Loucy (cell line): ENCODE data around the gene TMEM131.

Source experiments
- H2AFZ ChIP-seq: fragments of 200-600 bp; sonication (generic); 2 replicates; pipeline ENCODE4 v1.6.0; 2016; ENCODE audit warnings: antibody characterized with exemption, mild to moderate bottlenecking, low read length, moderate library complexity
- H3F3A ChIP-seq: fragments of 200-600 bp; 2 replicates; pipeline ENCODE4 v1.6.0; 2016; ENCODE audit warnings: antibody characterized with exemption, low read depth, mild to moderate bottlenecking
- H3K27me3 ChIP-seq: fragments of 200-600 bp; sonication (generic); 2 replicates; pipeline ENCODE4 v1.6.1; 2014; ENCODE audit warnings: low read length, mild to moderate bottlenecking; ENCODE audit not compliant: insufficient read depth, poor library complexity, severe bottlenecking
- H3K36me3 ChIP-seq: fragments of 200-600 bp; sonication (generic); 2 replicates; pipeline ENCODE4 v1.6.1; 2016; ENCODE audit warnings: low read length; ENCODE audit not compliant: insufficient read depth
- H3K4me1 ChIP-seq: fragments of 200-600 bp; sonication (generic); 2 replicates; pipeline ENCODE4 v1.5.1; 2014; ENCODE audit warnings: low read length, mild to moderate bottlenecking; ENCODE audit not compliant: insufficient read depth, poor library complexity, severe bottlenecking
- H3K4me2 ChIP-seq: fragments of 200-600 bp; sonication (generic); 2 replicates; pipeline ENCODE4 v1.6.0; 2014; ENCODE audit warnings: antibody characterized with exemption, low read length, low read depth, mild to moderate bottlenecking; ENCODE audit not compliant: poor library complexity, severe bottlenecking
- H3K4me3 ChIP-seq: fragments of 200-600 bp; sonication (generic); 2 replicates; pipeline ENCODE4 v1.5.1; 2014; ENCODE audit warnings: low read length, mild to moderate bottlenecking, mixed read lengths; ENCODE audit not compliant: poor library complexity, severe bottlenecking
- H3K79me2 ChIP-seq: fragments of 200-600 bp; sonication (generic); 2 replicates; pipeline ENCODE4 v1.6.1; 2014; ENCODE audit warnings: low read length; ENCODE audit not compliant: insufficient read depth
- H3K9ac ChIP-seq: fragments of 200-600 bp; sonication (generic); 2 replicates; pipeline ENCODE4 v1.6.0; 2014; ENCODE audit warnings: mild to moderate bottlenecking, low read depth, low read length, moderate library complexity; ENCODE audit not compliant: poor library complexity, severe bottlenecking
- H3K9me2 ChIP-seq: fragments of 200-600 bp; sonication (generic); replicated peaks from 2 replicates; pipeline ENCODE4 v1.6.1; 2016; ENCODE audit warnings: low read depth, low read length, mixed read lengths
- H3K9me3 ChIP-seq: fragments of 200-600 bp; sonication (generic); 2 replicates; pipeline ENCODE4 v1.6.1; 2014; ENCODE audit warnings: mild to moderate bottlenecking, antibody characterized with exemption, low read length, low read depth; ENCODE audit not compliant: insufficient read depth
- H4K20me1 ChIP-seq: fragments of 200-600 bp; sonication (generic); 2 replicates; pipeline ENCODE4 v1.6.0; 2014; ENCODE audit warnings: antibody characterized with exemption, low read length, mild to moderate bottlenecking; ENCODE audit not compliant: insufficient read depth, poor library complexity, severe bottlenecking
- EZH2phosphoT487 ChIP-seq: fragments of 200-600 bp; IDR thresholded peaks from 2 replicates; pipeline ENCODE4 v1.6.1; 2018; ENCODE audit warnings: antibody characterized with exemption, mild to moderate bottlenecking, moderate library complexity, borderline replicate concordance
- TF ChIP-seq, protein P1 (sequence below): fragments of 200-600 bp; sonication (generic); conservative IDR thresholded peaks from 2 replicates; pipeline ENCODE4 v1.5.1; 2014; ENCODE audit warnings: mild to moderate bottlenecking, antibody characterized with exemption, low read length

Gene TMEM131

DNA sequence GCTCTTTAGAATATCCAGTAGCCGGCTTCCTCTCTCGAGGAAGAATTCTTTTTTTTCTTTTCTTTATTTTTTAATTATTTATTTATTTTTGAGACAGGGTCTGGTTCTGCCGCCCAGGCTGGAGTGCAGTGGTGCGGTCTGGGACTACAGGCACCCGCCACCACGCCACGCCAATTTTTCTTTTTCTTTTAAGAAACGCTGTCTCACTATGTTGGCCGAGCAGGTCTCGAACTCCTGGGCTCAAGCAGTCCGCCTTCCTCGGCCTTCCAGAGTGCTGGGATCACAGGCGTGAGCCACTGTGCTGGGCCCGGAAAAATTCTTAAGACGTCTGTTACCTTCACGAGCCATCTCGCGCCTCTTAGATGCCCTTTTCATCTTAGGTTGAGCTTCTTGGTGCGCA is 931 bp upstream of the TMEM131 start:
- Histone ChIP-seq H3K79me2 (peaks cover 34% of the 10 kb centered on the region), H3K9me2 (no peaks in the 10 kb centered on the region), H3K9me3 (no peaks in the 10 kb centered on the region), H3K4me1 (peaks cover 31% of the 10 kb centered on the region), H3K9ac (peak overlapping the region; percentile 88), H3F3A (no peaks in the 10 kb centered on the region), H3K36me3 (no peaks in the 10 kb centered on the region), H4K20me1 (peaks cover 35% of the 10 kb centered on the region), H2AFZ (peak overlapping the region; percentile 98), H3K4me3 (peak overlapping the region; percentile 95), H3K27me3 (no peaks in the 10 kb centered on the region), H3K4me2 (peak overlapping the region; percentile 70)
- no peak for TF ChIP-seq EZH2phosphoT487
- TF ChIP-seq, protein P1, sequence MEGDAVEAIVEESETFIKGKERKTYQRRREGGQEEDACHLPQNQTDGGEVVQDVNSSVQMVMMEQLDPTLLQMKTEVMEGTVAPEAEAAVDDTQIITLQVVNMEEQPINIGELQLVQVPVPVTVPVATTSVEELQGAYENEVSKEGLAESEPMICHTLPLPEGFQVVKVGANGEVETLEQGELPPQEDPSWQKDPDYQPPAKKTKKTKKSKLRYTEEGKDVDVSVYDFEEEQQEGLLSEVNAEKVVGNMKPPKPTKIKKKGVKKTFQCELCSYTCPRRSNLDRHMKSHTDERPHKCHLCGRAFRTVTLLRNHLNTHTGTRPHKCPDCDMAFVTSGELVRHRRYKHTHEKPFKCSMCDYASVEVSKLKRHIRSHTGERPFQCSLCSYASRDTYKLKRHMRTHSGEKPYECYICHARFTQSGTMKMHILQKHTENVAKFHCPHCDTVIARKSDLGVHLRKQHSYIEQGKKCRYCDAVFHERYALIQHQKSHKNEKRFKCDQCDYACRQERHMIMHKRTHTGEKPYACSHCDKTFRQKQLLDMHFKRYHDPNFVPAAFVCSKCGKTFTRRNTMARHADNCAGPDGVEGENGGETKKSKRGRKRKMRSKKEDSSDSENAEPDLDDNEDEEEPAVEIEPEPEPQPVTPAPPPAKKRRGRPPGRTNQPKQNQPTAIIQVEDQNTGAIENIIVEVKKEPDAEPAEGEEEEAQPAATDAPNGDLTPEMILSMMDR, result no peak

DNA sequence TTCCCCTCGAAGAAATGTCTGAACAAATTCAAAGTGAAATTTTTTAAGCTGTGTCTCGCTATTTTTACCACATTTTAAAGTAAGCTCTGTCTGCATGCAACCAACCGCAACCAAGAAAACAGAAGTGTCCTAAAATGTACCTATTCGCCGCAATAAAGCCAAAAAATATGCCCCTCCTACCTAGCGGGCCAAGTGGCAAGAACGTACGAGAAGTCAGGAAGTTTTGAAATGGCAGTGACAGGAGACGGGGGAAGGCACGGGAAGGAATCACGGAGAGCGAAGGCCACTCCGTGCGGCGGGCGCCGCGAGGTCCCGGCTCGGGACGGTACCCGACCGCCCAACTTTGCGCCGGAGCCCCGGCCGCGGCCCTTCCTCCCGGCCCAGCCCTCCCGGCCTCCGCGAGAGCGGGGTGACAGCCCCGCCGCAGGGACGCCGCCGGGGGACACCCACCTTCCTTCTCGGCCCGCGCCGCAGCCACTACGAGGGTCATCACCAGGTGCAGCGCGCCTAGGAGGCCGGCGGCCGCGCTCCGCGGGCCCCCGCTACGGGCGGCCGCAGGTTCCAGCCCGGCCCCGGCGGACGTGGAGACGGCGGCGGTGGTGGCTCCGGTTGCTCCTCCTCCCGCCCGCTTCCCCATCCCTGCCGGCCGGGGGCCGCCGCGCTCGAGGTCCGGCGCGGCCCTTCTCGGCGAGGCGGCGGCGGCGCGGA is 568 bp downstream of the TMEM131 start:
- H3K79me2 ChIP-seq, result peaks cover 49% of the 10 kb centered on the region
- peaks cover 47% of the 10 kb centered on the region for H4K20me1 ChIP-seq
- peak overlapping the region; percentile 88 for H3K9ac ChIP-seq
- TF ChIP-seq, protein P1, result no peak
- no peak for TF ChIP-seq EZH2phosphoT487
- peak overlapping the region; percentile 95 for H3K4me3 ChIP-seq
- H3K9me2 ChIP-seq, result no peaks in the 10 kb centered on the region
- H3K4me2 ChIP-seq, result peak overlapping the region; percentile 87
- no peaks in the 10 kb centered on the region for H3K36me3 ChIP-seq
- H3K4me1 ChIP-seq, result peaks cover 43% of the 10 kb centered on the region
- H3F3A ChIP-seq, result no peaks in the 10 kb centered on the region
- peak overlapping the region; percentile 98 for H2AFZ ChIP-seq
- H3K27me3 ChIP-seq, result no peaks in the 10 kb centered on the region
- no peaks in the 10 kb centered on the region for H3K9me3 ChIP-seq

DNA sequence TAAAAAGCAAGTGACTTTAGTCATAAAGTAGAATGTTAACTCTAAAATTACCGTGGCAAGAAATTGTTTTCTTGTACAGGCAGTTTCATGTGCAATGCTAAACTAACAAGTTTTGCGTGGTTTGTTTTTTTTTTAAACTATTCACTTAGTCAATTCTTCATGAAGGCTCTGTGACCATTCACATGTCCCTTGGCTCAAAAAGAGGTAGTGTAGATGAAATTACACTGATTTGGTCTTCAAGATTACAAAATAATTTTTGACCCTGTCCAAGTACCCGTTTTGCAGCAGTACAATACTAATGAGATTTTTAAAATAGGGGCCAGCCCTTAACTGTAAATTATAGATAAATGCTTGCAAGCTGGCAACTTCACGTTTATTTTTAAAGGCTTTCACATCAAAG is 1.3 kb downstream of the TMEM131 start:
- Histone ChIP-seq H3K9me2 (no peaks in the 10 kb centered on the region), H3K4me3 (peak overlapping the region; percentile 95), H3F3A (no peaks in the 10 kb centered on the region), H4K20me1 (peaks cover 47% of the 10 kb centered on the region), H3K79me2 (peaks cover 56% of the 10 kb centered on the region), H3K9ac (peak overlapping the region; percentile 88), H3K4me2 (peak overlapping the region; percentile 87), H3K4me1 (peaks cover 49% of the 10 kb centered on the region), H3K36me3 (no peaks in the 10 kb centered on the region), H2AFZ (0 out of 2 replicates have a peak overlapping the region, but pooled peaks have one; percentile 98), H3K9me3 (no peaks in the 10 kb centered on the region), H3K27me3 (no peaks in the 10 kb centered on the region)
- no peak for TF ChIP-seq EZH2phosphoT487
- TF ChIP-seq, protein P1, result no peak
